ENCODE results near the gene AIP.

The AIP gene

DNA sequence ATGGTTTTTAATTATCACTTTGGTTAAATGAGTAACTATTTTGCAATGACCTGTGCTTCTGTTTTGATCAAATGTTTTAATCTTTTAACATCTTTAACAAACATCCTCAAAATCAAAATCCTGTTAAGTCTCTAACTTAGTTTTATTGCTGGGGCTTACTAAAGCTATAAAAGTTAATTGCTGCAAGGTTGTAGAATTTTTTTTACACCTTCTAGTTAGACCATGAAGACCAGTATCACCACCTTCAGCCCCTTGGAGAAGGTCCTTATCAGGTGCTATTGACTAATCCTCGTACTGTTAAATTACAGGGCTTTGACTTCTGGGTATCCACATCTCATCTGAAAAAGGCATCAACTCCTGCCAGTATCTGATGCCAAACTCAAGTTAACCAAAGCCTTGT is 52.7 kb downstream of the AIP start:
- Mint-ChIP-seq H3K4me1 (ENCODE audit: low read depth) (no peaks in the 10 kb centered on the region), H3K36me3 (peaks cover 3% of the 10 kb centered on the region), H3K27ac (no peak overlapping the region), H3K4me3 (no peak overlapping the region), H3K9me3 (ENCODE audit: low read depth) (peaks cover 6% of the 10 kb centered on the region), H3K27me3 (peaks cover 1% of the 10 kb centered on the region)

DNA sequence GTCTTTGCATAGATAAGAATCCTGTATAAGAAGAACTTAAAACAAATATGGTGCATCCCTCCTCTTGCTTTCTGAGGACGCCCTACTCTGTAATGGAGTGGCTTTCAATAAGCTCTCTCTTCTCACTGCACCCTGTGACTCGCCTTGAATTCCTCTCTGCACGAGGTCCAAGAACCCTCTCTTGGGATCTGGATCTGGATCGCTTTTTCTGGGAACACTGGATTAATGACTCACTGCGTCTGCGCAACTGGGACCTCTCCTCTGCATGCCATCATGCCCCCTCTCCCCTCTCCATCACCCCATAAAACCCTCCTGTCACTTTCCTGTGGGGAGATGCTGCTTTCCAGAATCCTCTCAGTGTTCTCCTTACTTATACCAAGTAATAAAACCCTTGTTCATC is 55.5 kb downstream of the AIP start:
- Mint-ChIP-seq H3K4me3 (no peak overlapping the region), H3K27me3 (peaks cover 1% of the 10 kb centered on the region)

DNA sequence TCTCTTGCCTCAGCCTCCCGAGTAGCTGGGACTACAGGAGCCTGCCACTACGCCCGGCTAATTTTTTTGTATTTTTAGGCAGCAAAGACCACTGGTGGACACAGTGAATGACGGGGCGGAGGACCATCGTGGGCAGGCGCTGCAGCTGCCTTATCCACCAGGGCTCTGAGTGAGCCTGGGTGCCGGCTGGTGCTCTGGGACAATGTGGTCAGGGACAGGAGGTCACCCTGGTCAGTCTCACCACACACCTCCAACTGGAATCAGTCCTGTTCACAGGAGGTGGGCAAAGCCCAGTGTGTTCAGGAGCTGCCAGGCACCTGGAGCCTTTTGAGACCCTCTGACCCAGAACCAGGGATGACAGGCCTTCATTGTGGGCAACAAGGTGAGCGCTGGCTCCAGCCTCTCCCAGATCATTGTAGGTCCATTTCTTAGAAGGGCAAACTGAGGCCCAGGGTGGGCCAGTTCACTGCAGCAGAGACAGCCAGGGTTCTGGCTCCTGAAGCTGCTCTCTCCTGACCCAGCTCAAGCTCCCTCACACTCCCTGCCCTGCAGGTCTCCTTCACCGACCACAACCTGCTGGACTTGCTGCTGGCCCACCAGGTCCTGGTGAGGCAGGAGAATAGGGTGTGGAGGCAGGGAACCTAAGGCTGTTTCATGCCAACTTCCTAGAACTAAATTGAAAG is 56.1 kb downstream of the AIP start:
- Mint-ChIP-seq H3K27ac (no peak overlapping the region), H3K4me3 (no peak overlapping the region), H3K27me3 (peaks cover 1% of the 10 kb centered on the region), H3K36me3 (peaks cover under 1% of the 10 kb centered on the region), H3K4me1 (ENCODE audit: low read depth) (no peaks in the 10 kb centered on the region), H3K9me3 (ENCODE audit: low read depth) (peaks cover 3% of the 10 kb centered on the region)

More for the DNA sequence above, 55.5 kb downstream of the AIP start:
- Mint-ChIP-seq H3K9me3 (ENCODE audit: low read depth) (peaks cover 6% of the 10 kb centered on the region), H3K4me1 (ENCODE audit: low read depth) (no peaks in the 10 kb centered on the region), H3K36me3 (peaks cover 3% of the 10 kb centered on the region), H3K27ac (no peak overlapping the region)

DNA sequence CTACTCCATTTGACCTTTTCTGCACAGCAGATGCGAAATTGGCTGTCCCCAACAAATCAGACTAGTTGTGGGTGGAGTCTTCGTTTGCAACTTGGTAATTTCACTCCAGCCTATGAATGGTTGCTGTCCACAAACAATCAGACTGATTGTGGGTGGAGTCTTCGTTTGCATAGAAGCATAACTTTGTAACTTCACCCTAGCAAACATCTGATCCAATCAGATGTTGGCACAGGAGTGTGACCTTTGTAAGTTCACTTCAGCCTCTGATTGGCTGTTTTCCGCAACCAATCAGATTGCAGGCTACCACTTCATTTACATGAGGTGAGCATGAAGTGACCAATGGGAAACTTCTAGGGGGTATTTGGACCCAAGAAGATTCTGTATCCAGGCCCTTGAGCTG is 56.7 kb downstream of the AIP start:
- H3K36me3 Mint-ChIP-seq = no peaks in the 10 kb centered on the region
- no peak overlapping the region for H3K27ac Mint-ChIP-seq
- H3K9me3 Mint-ChIP-seq (ENCODE audit: low read depth) = no peaks in the 10 kb centered on the region
- no peak overlapping the region for H3K4me3 Mint-ChIP-seq
- no peaks in the 10 kb centered on the region for H3K4me1 Mint-ChIP-seq (ENCODE audit: low read depth)
- no peaks in the 10 kb centered on the region for H3K27me3 Mint-ChIP-seq

Data from activated naive CD8-positive, alpha-beta T cell (primary cell).